Heart left ventricle (tissue), 16 donors: Measurements from ENCODE around the gene FBXO41. TPM values are rescaled to one million over a fixed set of nuclear protein-coding genes. Genes with fewer than 3 reads are reported as not detected.

Experiments
- ATAC-seq, 4 donors: fragments of 200-7000 bp; cut with Tn5 transposase; one replicate each; pipeline ENCODE4 v1.9.1; 2020 to 2022; ENCODE audit warnings: moderate library complexity in 4 of 4, mild to moderate bottlenecking in 3 of 4, moderate number of reproducible peaks in 1 of 4
- DNase-seq, 5 donors: peaks; one replicate each; pipeline ENCODE4 v3.0.0-alpha.2; 2020
- H3K27ac ChIP-seq, 12 donors: fragments of 200-600 bp; sonication (generic) in 4 of 12; one replicate each; pipeline versions ENCODE4 v1.5.0 to v1.8.0; 2016 to 2022; ENCODE audit warnings: mild to moderate bottlenecking in 2 of 12
- H3K27me3 ChIP-seq, 9 donors: fragments of 200-600 bp; sonication (generic) in 2 of 9; one replicate each; pipeline versions ENCODE4 v1.5.1 to v1.8.0; 2016 to 2022; ENCODE audit warnings: mild to moderate bottlenecking in 3 of 9
- H3K36me3 ChIP-seq, 9 donors: fragments of 200-600 bp; sonication (generic) in 2 of 9; one replicate each; pipeline versions ENCODE4 v1.5.0 to v1.8.0; 2018 to 2022; ENCODE audit warnings: mild to moderate bottlenecking in 2 of 9
- H3K4me1 ChIP-seq, 12 donors: fragments of 200-600 bp; sonication (generic) in 4 of 12; one replicate each; pipeline versions ENCODE4 v1.5.0 to v1.8.0; 2016 to 2022; ENCODE audit warnings: mild to moderate bottlenecking in 3 of 12
- H3K4me3 ChIP-seq, 12 donors: fragments of 200-600 bp; sonication (generic) in 4 of 12; one replicate each; pipeline versions ENCODE4 v1.5.0 to v1.8.0; 2017 to 2022; ENCODE audit warnings: mild to moderate bottlenecking in 9 of 12, moderate library complexity in 4 of 12
- H3K9me3 ChIP-seq, 12 donors: fragments of 200-600 bp; sonication (generic) in 4 of 12; one replicate each; pipeline versions ENCODE4 v1.5.0 to v1.8.0; 2016 to 2022; ENCODE audit warnings: mild to moderate bottlenecking in 1 of 12
- POLR2A ChIP-seq, 2 donors: fragments of 450-650 bp; IDR thresholded peaks; one replicate each; pipeline ENCODE4 v1.6.1; 2017; ENCODE audit warnings: antibody characterized with exemption in 2 of 2, mild to moderate bottlenecking in 2 of 2, moderate library complexity in 2 of 2
- WGBS, 4 donors: extraction: QIAGEN DNeasy Blood & Tissue Kit in 2 of 4; methylation state at CpG; one replicate each; pipeline versions ENCODE4 v1.1.5 to v1.1.7; 2013 to 2018; 5-methylcytosine and 5-hydroxymethylcytosine counted together
- intact Hi-C, 10 donors: fragments of 100-400 bp; cut with DNase I; formaldehyde crosslinking; loops; one replicate each; pipeline versions ENCODE4 v1.11.1 to v1.14.2; 2022
- polyA plus RNA-seq, 2 donors: library from polyadenylated mRNA; stranded (reverse); fragments of 200-250 nt; gene quantifications; one replicate each; pipeline ENCODE4 v1.2.3, GENCODE V29; 2013
- total RNA-seq, 9 donors: library from RNA; depleted of rRNA in 2 of 9; stranded (reverse); fragments of >200 nt in 2 of 9; fragmentation: NEBNext Ultra II Directional in 3 of 9; extraction: Animal tissue kit (Norgen Biotek cat#: 25700) in 3 of 9; gene quantifications; one replicate each; pipeline versions ENCODE4 v1.1.0 to v1.2.4, GENCODE V29; 2016 to 2023
- TF ChIP-seq, protein P1 (sequence below), 12 donors: fragments of 200-600 bp; sonication (generic) in 4 of 12; IDR thresholded peaks; one replicate each; pipeline versions ENCODE4 v1.5.0 to v1.8.0; 2018 to 2022; ENCODE audit warnings: antibody characterized with exemption in 12 of 12, mild to moderate bottlenecking in 5 of 12
- donor health status: ischemic (EF 13 %, LVEDD 7.1; RV severe dilation, severe dysfunction).
- donor health status: healthy with polysubstance abuse.
- donor health status: DM: no; HTN: yes; CAD: no.
- donor health status: DM: no; HTN: no; CAD: no.
- donor health status: ischemic (EF 25% LVEDD 6.9; RV normal size, moderate dysfunction).
- donor health status: ischemic (EF 25% LVEDD 5.7; RV mildly dilated, moderate dysfunction).
- donor health status: healthy.
- donor health status: DM: yes; HTN: yes; CAD: no.
- donor health status: ischemic (EF 35%, LVEDD 5.7; RV mildly dilated, moderate dysfunction).
- donor health status: nonischemic (EF 11% LVEDD 7.7; RV severe dilation, severe dysfunction).
- donor health status: DM: yes; HTN: yes; CAD: no.
- donor health status: PGD.
- donor health status: ischemic (EF 29% LVEDD 5.4; RV normal size, mild dysfunction).
- donor health status: nonischemic (EF 23%, LVEDD 6.1; RV moderate dilation, normal function).

Gene FBXO41
- total and polyA plus RNA-seq, 11 donors: 0.21 to 3.6 (median 0.57) TPM

DNA sequence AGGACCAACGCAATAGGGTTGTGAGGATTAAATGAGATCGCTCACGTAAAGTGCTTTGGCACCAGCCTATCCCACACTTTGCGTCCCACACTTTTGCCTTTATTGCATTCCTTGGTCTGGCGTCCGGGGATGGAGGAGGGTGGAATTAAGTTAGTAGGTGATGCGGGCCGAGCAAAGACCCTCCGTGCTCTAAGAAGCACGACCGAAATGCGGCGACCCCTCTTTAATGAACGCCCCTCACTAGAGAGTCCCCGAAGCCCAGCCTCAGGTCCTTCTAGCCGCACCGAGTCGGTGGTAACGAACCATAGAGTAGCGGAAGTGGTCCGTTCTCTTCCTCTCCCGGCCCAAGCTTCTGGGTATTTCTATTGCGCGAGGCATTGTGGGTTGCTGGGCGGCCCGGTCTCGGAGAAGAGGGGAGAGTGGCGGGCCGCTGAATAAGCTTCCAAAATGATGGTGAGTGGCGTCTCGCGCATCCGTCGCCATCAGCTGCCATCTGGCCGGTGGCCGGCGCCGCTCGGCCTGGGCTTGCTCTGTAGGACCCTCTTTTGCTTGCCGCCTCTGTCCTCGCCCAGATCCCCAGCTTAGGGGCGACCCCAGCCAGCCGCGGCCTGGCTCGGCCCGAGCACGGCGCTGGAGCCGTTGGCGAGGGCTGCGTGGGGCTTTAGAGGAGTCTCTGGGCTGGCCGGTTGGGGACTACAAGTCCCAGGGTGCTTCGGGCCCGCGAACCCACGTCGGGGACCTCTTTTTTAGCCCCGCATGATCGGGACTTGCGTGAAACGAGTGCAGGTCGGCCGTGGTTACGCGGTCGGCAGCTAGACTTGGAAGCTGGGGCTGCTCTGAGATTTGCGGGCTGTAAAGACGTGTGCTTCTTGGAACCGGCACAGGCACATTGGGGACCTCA is 50.1 kb downstream of the FBXO41 start, which contains the start of gene CCT7:
Gene CCT7 (plus strand): TSS at position 377 of the 901 bp plus-strand sequence. CDS start 71 bp downstream, at position 448.
- Histone ChIP-seq H3K27me3 (no peaks in the 10 kb centered on the region), H3K36me3 (peaks cover 0 to 26% (median 15%) of the 10 kb centered on the region in 9 donors), H3K27ac (peak within 1 kb of the TSS; percentile 77 to 98 (median 94)), H3K4me1 (peaks cover 0 to 51% (median 36%) of the 10 kb centered on the region in 12 donors), H3K4me3 (peak within 1 kb of the TSS; percentile 60 to 92 (median 78)), H3K9me3 (no peaks in the 10 kb centered on the region)
- WGBS, 4 donors: 0 to 1% (median 1%) methylated on average over 52 to 69 of the region's 69 CpGs
- intact Hi-C loops: loop anchor here in 6 of 10 donors (2.0 to 5.0 kb wide), 2 partner anchors 153 to 163 kb away; partner anchors contain the start of genes ALMS1 (in 5 of the 6) and SFXN5 (in 1 of the 6)
- DNase-seq (peak; percentile 90 to 92 (median 92)), ATAC-seq (peak; percentile 83 to 92 (median 86))
- TF ChIP-seq POLR2A (IDR thresholded peaks at IDR 0.05): peak in 1 of 2 donors; percentile 69
- TF ChIP-seq, protein P1, sequence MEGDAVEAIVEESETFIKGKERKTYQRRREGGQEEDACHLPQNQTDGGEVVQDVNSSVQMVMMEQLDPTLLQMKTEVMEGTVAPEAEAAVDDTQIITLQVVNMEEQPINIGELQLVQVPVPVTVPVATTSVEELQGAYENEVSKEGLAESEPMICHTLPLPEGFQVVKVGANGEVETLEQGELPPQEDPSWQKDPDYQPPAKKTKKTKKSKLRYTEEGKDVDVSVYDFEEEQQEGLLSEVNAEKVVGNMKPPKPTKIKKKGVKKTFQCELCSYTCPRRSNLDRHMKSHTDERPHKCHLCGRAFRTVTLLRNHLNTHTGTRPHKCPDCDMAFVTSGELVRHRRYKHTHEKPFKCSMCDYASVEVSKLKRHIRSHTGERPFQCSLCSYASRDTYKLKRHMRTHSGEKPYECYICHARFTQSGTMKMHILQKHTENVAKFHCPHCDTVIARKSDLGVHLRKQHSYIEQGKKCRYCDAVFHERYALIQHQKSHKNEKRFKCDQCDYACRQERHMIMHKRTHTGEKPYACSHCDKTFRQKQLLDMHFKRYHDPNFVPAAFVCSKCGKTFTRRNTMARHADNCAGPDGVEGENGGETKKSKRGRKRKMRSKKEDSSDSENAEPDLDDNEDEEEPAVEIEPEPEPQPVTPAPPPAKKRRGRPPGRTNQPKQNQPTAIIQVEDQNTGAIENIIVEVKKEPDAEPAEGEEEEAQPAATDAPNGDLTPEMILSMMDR (IDR thresholded peaks at IDR 0.05): no peak

DNA sequence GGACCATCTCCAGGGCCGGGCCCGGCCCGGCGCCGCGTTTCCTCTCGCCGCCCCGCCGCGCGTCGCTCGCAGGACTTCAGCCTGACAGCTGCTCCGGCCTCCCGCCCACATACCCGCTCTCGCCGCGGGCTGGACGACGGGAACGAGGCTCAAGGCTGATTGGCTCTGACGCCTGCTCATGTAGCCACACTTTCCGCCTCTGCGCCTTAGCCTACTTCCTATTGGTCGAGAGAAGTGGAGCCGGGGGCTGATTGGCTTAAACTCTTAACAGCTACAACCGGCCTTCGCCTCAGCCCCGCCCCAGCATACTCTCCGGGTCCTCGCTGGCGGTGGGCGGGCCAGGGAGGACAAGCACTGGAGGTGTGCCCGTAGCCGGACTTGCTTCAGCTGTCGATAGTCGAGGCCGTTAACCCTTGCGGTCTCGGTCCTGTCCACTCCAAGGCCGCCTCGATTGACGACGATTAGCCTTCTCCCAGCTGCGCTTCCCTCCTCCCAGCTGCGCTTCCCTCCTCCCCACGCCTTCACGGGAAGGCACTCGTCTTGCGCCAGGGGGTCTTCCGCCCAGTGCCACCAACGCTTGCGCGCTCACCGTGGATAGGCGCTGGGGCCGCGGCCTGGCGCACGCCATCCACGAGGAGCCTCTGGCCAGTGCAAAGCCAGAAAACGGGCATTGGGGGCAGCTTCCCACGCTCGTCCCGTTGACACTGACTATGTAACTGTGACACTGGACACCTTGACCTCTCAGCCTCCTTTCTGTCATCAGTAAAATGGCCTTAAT is 50.9 kb downstream of the FBXO41 start, which contains the start of gene PRADC1:
Gene PRADC1 (minus strand): TSS at position 86 of the 778 bp plus-strand sequence. CDS start 79 bp downstream, at position 7.
- Histone ChIP-seq H3K27me3 (no peaks in the 10 kb centered on the region), H3K36me3 (peaks cover 0 to 25% (median 21%) of the 10 kb centered on the region in 9 donors), H3K4me1 (peaks cover 0 to 43% (median 30%) of the 10 kb centered on the region in 12 donors), H3K9me3 (no peaks in the 10 kb centered on the region), H3K4me3 (peak within 1 kb of the TSS; percentile 60 to 92 (median 78)), H3K27ac (peak within 1 kb of the TSS; percentile 77 to 98 (median 94))
- peak; percentile 93 to 97 (median 96) for ATAC-seq
- intact Hi-C loops: loop anchor here in 6 of 10 donors (2.0 to 5.0 kb wide), 2 partner anchors 154 to 163 kb away; partner anchors contain the start of genes ALMS1 (in 5 of the 6) and SFXN5 (in 1 of the 6)
- DNase-seq: peak; percentile 98 to 99 (median 99)
- TF ChIP-seq POLR2A (IDR thresholded peaks at IDR 0.05): peak in 1 of 2 donors; percentile 85
- TF ChIP-seq, protein P1 (IDR thresholded peaks at IDR 0.05): no peak
- WGBS, 4 donors: 0 to 1% (median 0%) methylated on average over 31 to 67 of the region's 67 CpGs

DNA sequence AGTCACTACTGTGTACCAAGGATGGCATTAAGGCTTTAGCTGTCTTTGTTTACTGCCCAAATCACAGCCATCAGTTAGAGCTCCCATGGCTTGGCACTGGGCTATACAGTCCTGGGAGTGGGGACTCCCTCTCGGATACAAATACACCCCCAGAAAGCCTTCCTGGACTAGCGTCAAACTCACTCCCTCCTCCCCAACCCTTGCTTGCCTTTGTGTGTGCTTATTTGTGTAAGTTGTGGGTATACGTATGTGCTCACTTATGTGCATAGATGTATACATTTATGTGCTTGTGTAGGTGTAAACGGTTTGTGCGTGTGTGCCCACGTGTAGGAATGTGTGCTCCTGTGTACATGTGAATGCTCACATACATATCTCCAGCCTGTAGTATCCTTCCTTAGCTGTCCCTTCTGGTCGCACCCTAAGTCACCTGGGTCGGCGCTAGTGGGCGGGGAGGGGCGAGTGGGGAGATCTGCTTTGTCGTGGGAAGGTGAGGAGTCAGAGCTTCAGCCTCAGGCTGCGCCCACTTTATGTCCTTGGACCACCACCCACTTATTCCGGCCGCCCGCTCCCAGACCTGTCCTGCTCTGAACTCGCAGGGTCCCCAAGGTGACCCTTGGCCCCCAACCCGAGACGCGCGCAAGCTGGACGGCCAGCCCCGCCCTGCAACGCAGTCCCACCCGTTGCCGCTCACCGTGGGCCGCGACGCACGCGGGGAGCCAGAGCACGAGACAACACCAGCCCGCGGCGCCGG is 51.7 kb downstream of the FBXO41 start:
- Histone ChIP-seq H3K4me1 (peaks cover 0 to 35% (median 27%) of the 10 kb centered on the region in 12 donors), H3K4me3 (peak overlapping the region; percentile 55 to 92 (median 73)), H3K27ac (peak overlapping the region in 11 of 12 donors; percentile 62 to 98 (median 93)), H3K27me3 (no peaks in the 10 kb centered on the region), H3K36me3 (peaks cover 0 to 29% (median 26%) of the 10 kb centered on the region in 9 donors), H3K9me3 (no peaks in the 10 kb centered on the region)
- peak in 1 of 4 donors; percentile 1 for ATAC-seq
- TF ChIP-seq, protein P1 (IDR thresholded peaks at IDR 0.05): no peak
- TF ChIP-seq POLR2A (IDR thresholded peaks at IDR 0.05): no peak
- intact Hi-C loops: loop anchor here in 6 of 10 donors (2.0 to 5.0 kb wide), 2 partner anchors 155 to 162 kb away; partner anchors contain the start of genes ALMS1 (in 5 of the 6) and SFXN5 (in 1 of the 6)
- DNase-seq: peak in 1 of 5 donors; percentile 25
- WGBS, 4 donors: 2 to 4% (median 3%) methylated on average over 10 to 37 of the region's 37 CpGs
